ENCODE results near the gene RPL36A.

The RPL36A gene

GRCh38 chrX:101390664-101391525, at the start of gene RPL36A:
RPL36A (plus strand) TSS chrX:101391011; CDS start chrX:101391044, 33 bp downstream.
- H3K4me3 ChIP-seq (ENCODE audit: low read length, poor library complexity, severe bottlenecking): peak within 1 kb of the TSS; percentile 97
- H4K20me1 ChIP-seq (ENCODE audit: insufficient read depth, low read length, poor library complexity, severe bottlenecking): peaks cover 26% of the 10 kb centered on the region
- peaks cover 5% of the 10 kb centered on the region for H3K27me3 ChIP-seq (ENCODE audit: insufficient read depth, low read length, poor library complexity, severe bottlenecking)
- peaks cover 4% of the 10 kb centered on the region for H3K4me1 ChIP-seq (ENCODE audit: insufficient read depth, low read length, poor library complexity, severe bottlenecking)
- TF ChIP-seq, protein P1, sequence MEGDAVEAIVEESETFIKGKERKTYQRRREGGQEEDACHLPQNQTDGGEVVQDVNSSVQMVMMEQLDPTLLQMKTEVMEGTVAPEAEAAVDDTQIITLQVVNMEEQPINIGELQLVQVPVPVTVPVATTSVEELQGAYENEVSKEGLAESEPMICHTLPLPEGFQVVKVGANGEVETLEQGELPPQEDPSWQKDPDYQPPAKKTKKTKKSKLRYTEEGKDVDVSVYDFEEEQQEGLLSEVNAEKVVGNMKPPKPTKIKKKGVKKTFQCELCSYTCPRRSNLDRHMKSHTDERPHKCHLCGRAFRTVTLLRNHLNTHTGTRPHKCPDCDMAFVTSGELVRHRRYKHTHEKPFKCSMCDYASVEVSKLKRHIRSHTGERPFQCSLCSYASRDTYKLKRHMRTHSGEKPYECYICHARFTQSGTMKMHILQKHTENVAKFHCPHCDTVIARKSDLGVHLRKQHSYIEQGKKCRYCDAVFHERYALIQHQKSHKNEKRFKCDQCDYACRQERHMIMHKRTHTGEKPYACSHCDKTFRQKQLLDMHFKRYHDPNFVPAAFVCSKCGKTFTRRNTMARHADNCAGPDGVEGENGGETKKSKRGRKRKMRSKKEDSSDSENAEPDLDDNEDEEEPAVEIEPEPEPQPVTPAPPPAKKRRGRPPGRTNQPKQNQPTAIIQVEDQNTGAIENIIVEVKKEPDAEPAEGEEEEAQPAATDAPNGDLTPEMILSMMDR (conservative IDR thresholded peaks at IDR 0.05; ENCODE audit: low read length): peak; percentile 60
- no peak for TF ChIP-seq EZH2phosphoT487 (IDR thresholded peaks at IDR 0.05; ENCODE audit: borderline replicate concordance)
- peak within 1 kb of the TSS; percentile 92 for H3K9ac ChIP-seq (ENCODE audit: low read depth, low read length, poor library complexity, severe bottlenecking)
- peak within 1 kb of the TSS; percentile 70 for H2AFZ ChIP-seq (ENCODE audit: low read length)
- H3F3A ChIP-seq (ENCODE audit: low read depth): no peaks in the 10 kb centered on the region
- H3K9me2 ChIP-seq (replicated peaks; ENCODE audit: low read depth, low read length): no peaks in the 10 kb centered on the region
- peak within 1 kb of the TSS; percentile 94 for H3K4me2 ChIP-seq (ENCODE audit: low read depth, low read length, poor library complexity, severe bottlenecking)
- H3K79me2 ChIP-seq (ENCODE audit: insufficient read depth, low read length): peaks cover 34% of the 10 kb centered on the region
- no peaks in the 10 kb centered on the region for H3K9me3 ChIP-seq (ENCODE audit: insufficient read depth, low read depth, low read length)
- H3K36me3 ChIP-seq (ENCODE audit: insufficient read depth, low read length): peaks cover 19% of the 10 kb centered on the region

DNA sequence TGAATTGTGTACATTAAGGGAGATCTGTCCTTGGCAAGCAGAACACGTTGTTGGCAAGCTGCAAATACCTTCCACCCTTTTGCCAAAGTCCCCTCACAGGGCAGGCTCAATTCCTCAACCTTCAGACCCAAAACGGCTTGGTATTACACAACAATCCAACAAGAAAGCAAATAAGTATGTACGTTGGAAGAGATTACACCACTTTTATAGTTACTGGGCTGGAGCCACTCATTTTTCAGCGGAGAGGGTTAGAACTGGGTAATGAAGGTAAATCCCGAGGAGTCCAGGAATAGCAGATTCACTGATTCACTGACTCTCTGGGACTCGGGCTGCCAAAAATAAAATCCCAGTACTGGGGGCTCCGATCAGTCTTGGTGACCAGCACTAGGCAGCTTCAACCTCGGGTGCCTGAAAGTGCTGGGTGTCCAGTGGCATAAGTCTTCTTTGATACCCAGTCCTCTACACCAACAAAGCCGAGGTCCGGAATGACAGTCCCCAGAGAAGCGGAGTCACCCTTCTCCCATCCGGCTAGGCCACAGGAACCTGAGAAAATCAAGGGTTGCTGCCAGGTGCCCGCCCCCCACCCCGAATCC, 42.9 kb upstream of the RPL36A start:
- Histone ChIP-seq H3F3A (ENCODE audit: low read depth) (no peaks in the 10 kb centered on the region), H3K9me2 (replicated peaks; ENCODE audit: low read depth, low read length) (no peaks in the 10 kb centered on the region), H3K4me2 (ENCODE audit: low read depth, low read length, poor library complexity, severe bottlenecking) (peak overlapping the region; percentile 79), H3K9ac (ENCODE audit: low read depth, low read length, poor library complexity, severe bottlenecking) (peak overlapping the region; percentile 87), H3K79me2 (ENCODE audit: insufficient read depth, low read length) (peaks cover 32% of the 10 kb centered on the region), H3K36me3 (ENCODE audit: insufficient read depth, low read length) (no peaks in the 10 kb centered on the region), H3K9me3 (ENCODE audit: insufficient read depth, low read depth, low read length) (no peaks in the 10 kb centered on the region), H2AFZ (ENCODE audit: low read length) (peak overlapping the region; percentile 90; the same call in 1 of the 2 replicates), H4K20me1 (ENCODE audit: insufficient read depth, low read length, poor library complexity, severe bottlenecking) (peaks cover 18% of the 10 kb centered on the region), H3K27me3 (ENCODE audit: insufficient read depth, low read length, poor library complexity, severe bottlenecking) (no peaks in the 10 kb centered on the region), H3K4me1 (ENCODE audit: insufficient read depth, low read length, poor library complexity, severe bottlenecking) (peaks cover 7% of the 10 kb centered on the region), H3K4me3 (ENCODE audit: low read length, poor library complexity, severe bottlenecking) (peak overlapping the region; percentile 82)
- TF ChIP-seq, protein P1 (conservative IDR thresholded peaks at IDR 0.05; ENCODE audit: low read length): no peak
- no peak for TF ChIP-seq EZH2phosphoT487 (IDR thresholded peaks at IDR 0.05; ENCODE audit: borderline replicate concordance)

GRCh38 chrX:101348452-101349192, 42.2 kb upstream of the RPL36A start, which contains the start of gene TIMM8A:
TIMM8A (minus strand) TSS chrX:101348742; CDS start chrX:101348664, 78 bp downstream.
- Histone ChIP-seq H3K4me2 (ENCODE audit: low read depth, low read length, poor library complexity, severe bottlenecking) (peak within 1 kb of the TSS; percentile 79), H3K9ac (ENCODE audit: low read depth, low read length, poor library complexity, severe bottlenecking) (peak within 1 kb of the TSS; percentile 87), H3K4me3 (ENCODE audit: low read length, poor library complexity, severe bottlenecking) (peak within 1 kb of the TSS; percentile 82), H3K4me1 (ENCODE audit: insufficient read depth, low read length, poor library complexity, severe bottlenecking) (peaks cover 7% of the 10 kb centered on the region), H2AFZ (ENCODE audit: low read length) (peak within 1 kb of the TSS; percentile 90), H3F3A (ENCODE audit: low read depth) (no peaks in the 10 kb centered on the region), H4K20me1 (ENCODE audit: insufficient read depth, low read length, poor library complexity, severe bottlenecking) (peaks cover 18% of the 10 kb centered on the region), H3K79me2 (ENCODE audit: insufficient read depth, low read length) (peaks cover 32% of the 10 kb centered on the region), H3K27me3 (ENCODE audit: insufficient read depth, low read length, poor library complexity, severe bottlenecking) (no peaks in the 10 kb centered on the region), H3K9me3 (ENCODE audit: insufficient read depth, low read depth, low read length) (no peaks in the 10 kb centered on the region), H3K36me3 (ENCODE audit: insufficient read depth, low read length) (no peaks in the 10 kb centered on the region), H3K9me2 (replicated peaks; ENCODE audit: low read depth, low read length) (no peaks in the 10 kb centered on the region)
- TF ChIP-seq, protein P1 (conservative IDR thresholded peaks at IDR 0.05; ENCODE audit: low read length): no peak
- no peak for TF ChIP-seq EZH2phosphoT487 (IDR thresholded peaks at IDR 0.05; ENCODE audit: borderline replicate concordance)
